Type B pancreatic cell (in vitro differentiated cells): Measurements from ENCODE around the gene KRTAP20-3. TPM values are rescaled to one million over a fixed set of nuclear protein-coding genes. Genes with fewer than 3 reads are reported as not detected.

Experiments used
- DNase-seq: peaks from one replicate; pipeline ENCODE4 v3.0.0; 2021; ENCODE audit warnings: mixed read lengths; ENCODE audit not compliant: unreplicated experiment; ENCODE audit errors: extremely low spot score
- H3K27ac Mint-ChIP-seq: 2 replicates; pipeline ENCODE4 v1.8.0; 2021; ENCODE audit warnings: mild to moderate bottlenecking, mixed read lengths
- H3K27me3 Mint-ChIP-seq: 2 replicates; pipeline ENCODE4 v1.8.0; 2021; ENCODE audit warnings: mixed read lengths
- H3K36me3 Mint-ChIP-seq: 2 replicates; pipeline ENCODE4 v1.8.0; 2021; ENCODE audit warnings: mixed read lengths
- H3K4me1 Mint-ChIP-seq: one replicate; pipeline ENCODE4 v1.8.0; 2021; ENCODE audit warnings: mixed read lengths; ENCODE audit not compliant: unreplicated experiment
- H3K4me3 Mint-ChIP-seq: 2 replicates; pipeline ENCODE4 v1.8.0; 2021; ENCODE audit warnings: mild to moderate bottlenecking, mixed read lengths
- H3K9me3 Mint-ChIP-seq: 2 replicates; pipeline ENCODE4 v1.8.0; 2021; ENCODE audit warnings: mixed read lengths
- CTCF ChIP-seq: fragments of 200-600 bp; sonication (generic); conservative IDR thresholded peaks from 2 replicates; pipeline ENCODE4 v1.5.0; 2021; ENCODE audit warnings: antibody characterized with exemption, mild to moderate bottlenecking
- total RNA-seq: library from RNA; stranded (reverse); gene quantifications from 2 replicates; pipeline ENCODE4 v1.2.1, GENCODE V29; 2021; ENCODE audit warnings: low replicate concordance

Gene KRTAP20-3
- total RNA-seq, 1 donor from 2014 or later: not detected

DNA sequence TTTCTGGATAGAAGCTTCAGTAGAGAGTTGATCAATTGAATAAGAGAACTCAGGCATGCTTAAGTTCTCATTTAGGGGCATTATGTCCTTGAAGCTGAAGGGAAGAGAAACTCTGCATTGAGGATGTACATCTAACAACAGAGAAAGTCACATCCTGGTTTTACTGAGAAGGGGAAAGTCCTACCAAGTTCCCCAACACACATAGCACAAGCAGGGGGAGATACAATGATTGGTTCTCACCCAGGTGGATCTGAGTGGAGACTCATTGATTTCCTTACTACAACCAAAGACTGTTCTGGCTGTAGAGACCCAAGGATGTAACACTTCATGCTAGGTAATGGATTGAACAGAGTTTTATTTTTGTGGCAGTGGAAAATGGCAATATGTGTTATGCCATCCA, 27.5 kb upstream of the KRTAP20-3 start:
- no peak for TF ChIP-seq CTCF
- H3K27me3 Mint-ChIP-seq: no peaks in the 10 kb centered on the region
- DNase-seq: no peak
- no peaks in the 10 kb centered on the region for H3K4me1 Mint-ChIP-seq
- H3K27ac Mint-ChIP-seq: no peak overlapping the region
- no peaks in the 10 kb centered on the region for H3K9me3 Mint-ChIP-seq
- H3K36me3 Mint-ChIP-seq: no peaks in the 10 kb centered on the region
- no peak overlapping the region for H3K4me3 Mint-ChIP-seq

DNA sequence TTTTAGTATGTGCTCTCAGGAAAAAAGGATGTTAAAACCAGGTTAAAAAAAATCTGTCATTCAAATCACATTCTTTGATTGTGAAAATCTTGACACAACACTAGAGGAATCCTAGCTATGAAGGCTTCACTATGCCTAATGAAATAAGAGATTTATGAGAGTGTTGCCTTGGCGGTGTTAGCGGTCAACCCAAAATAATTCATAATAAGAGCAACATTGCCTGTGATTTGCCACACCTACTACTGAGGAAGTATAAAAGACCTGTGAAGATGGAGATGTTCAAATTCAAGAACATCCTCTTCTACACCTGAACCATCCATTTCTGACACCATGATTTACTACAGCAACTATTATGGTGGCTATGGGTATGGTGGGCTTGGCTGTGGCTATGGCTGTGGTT, 26.5 kb upstream of the KRTAP20-3 start, which contains the start of gene KRTAP20-1:
Gene KRTAP20-1, plus strand, starts transcription at position 301 of the 400 bp plus-strand sequence. Its CDS starts 30 bp downstream, at position 331.
- Mint-ChIP-seq H3K27me3 (no peaks in the 10 kb centered on the region), H3K4me1 (no peaks in the 10 kb centered on the region), H3K27ac (no peak within 1 kb of the TSS), H3K9me3 (no peaks in the 10 kb centered on the region), H3K36me3 (no peaks in the 10 kb centered on the region), H3K4me3 (no peak within 1 kb of the TSS)
- no peak for TF ChIP-seq CTCF
- DNase-seq: no peak

DNA sequence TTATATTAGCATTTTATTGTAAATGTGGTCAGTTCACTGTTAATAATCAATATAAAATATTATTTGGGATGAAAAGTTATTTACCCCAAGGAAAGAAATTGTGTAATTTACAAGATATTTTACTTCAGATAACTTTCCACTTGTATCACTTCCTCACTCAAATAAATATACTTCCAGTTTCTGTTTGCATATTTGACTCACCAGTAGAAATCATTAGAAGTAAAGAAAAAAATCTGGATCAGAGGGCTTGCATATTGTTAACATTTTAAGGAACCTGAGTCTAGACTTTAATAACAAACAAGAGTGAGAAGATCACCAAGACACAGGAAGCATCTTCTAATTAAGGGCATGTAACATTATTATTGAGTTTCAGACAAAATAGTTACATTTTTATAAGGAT, 22.6 kb upstream of the KRTAP20-3 start:
- no peaks in the 10 kb centered on the region for H3K4me1 Mint-ChIP-seq
- no peak overlapping the region for H3K4me3 Mint-ChIP-seq
- no peak for DNase-seq
- TF ChIP-seq CTCF: no peak
- H3K9me3 Mint-ChIP-seq: no peaks in the 10 kb centered on the region
- H3K27me3 Mint-ChIP-seq: no peaks in the 10 kb centered on the region
- no peaks in the 10 kb centered on the region for H3K36me3 Mint-ChIP-seq
- H3K27ac Mint-ChIP-seq: no peak overlapping the region

DNA sequence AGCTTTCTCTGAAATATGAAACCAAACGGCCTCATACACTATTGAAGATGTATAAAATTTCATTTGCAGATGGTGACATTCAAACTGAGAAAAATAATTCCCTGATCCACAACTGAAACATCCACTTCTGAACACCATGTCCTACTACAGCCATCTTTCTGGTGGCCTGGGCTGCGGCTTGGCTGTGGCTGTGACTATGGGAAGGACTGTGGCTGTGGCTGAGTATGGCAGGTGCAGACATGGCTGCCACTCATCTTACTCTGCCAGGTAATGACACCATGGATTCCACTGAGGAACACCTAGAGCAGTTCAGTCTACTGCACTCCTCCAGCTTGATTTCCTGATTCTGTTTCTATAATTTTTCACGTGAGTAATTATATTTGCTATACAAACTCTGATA, 22.1 kb upstream of the KRTAP20-3 start, which contains the start of gene KRTAP20-4:
Gene KRTAP20-4, plus strand, starts transcription at position 106 of the 400 bp plus-strand sequence.
- Mint-ChIP-seq H3K27ac (no peak within 1 kb of the TSS), H3K4me1 (no peaks in the 10 kb centered on the region), H3K4me3 (no peak within 1 kb of the TSS), H3K36me3 (no peaks in the 10 kb centered on the region), H3K27me3 (no peaks in the 10 kb centered on the region), H3K9me3 (no peaks in the 10 kb centered on the region)
- no peak for DNase-seq
- no peak for TF ChIP-seq CTCF

GRCh38 chr21:30623362-30623761, 19.3 kb upstream of the KRTAP20-3 start:
- Mint-ChIP-seq H3K4me3 (no peak overlapping the region), H3K36me3 (no peaks in the 10 kb centered on the region), H3K4me1 (no peaks in the 10 kb centered on the region), H3K9me3 (no peaks in the 10 kb centered on the region), H3K27me3 (no peaks in the 10 kb centered on the region), H3K27ac (no peak overlapping the region)
- DNase-seq: no peak
- no peak for TF ChIP-seq CTCF
